GM23338 (cell line): ENCODE measurements around the gene STAT4. TPM values are rescaled to one million over a fixed set of nuclear protein-coding genes. Genes with fewer than 3 reads are reported as not detected.

ENCODE experiments used
- ATAC-seq: fragments of 200-7000 bp; cut with Tn5 transposase; 3 replicates; pipeline ENCODE4 v1.9.1; 2020
- DNase-seq: peaks from one replicate; pipeline ENCODE4 v3.0.0-alpha.2; 2015; ENCODE audit warnings: low spot score
- H2AFZ ChIP-seq: fragments of 200-600 bp; sonication (generic); 2 replicates; pipeline ENCODE4 v1.8.0; 2016; ENCODE audit warnings: antibody characterized with exemption, mild to moderate bottlenecking, moderate library complexity
- H3F3A ChIP-seq: fragments of 200-600 bp; sonication (generic); replicated peaks from 2 replicates; pipeline ENCODE4 v1.8.0; 2017; ENCODE audit warnings: antibody characterized with exemption, mixed run types, low read depth
- H3K27ac ChIP-seq: fragments of 200-600 bp; sonication (generic); 2 replicates; pipeline ENCODE4 v1.6.1; 2016; ENCODE audit warnings: low read depth
- H3K27me3 ChIP-seq: fragments of 200-600 bp; sonication (generic); 2 replicates; pipeline ENCODE4 v1.8.0; 2016; ENCODE audit warnings: mild to moderate bottlenecking, mixed run types, moderate library complexity; ENCODE audit not compliant: insufficient read depth
- H3K36me3 ChIP-seq: fragments of 200-600 bp; sonication (generic); 2 replicates; pipeline ENCODE4 v1.8.0; 2016; ENCODE audit warnings: mild to moderate bottlenecking; ENCODE audit not compliant: insufficient read depth
- H3K4me1 ChIP-seq: fragments of 200-600 bp; sonication (generic); 2 replicates; pipeline ENCODE4 v1.8.0; 2016; ENCODE audit warnings: mild to moderate bottlenecking, moderate library complexity; ENCODE audit not compliant: insufficient read depth
- H3K4me2 ChIP-seq: fragments of 200-600 bp; sonication (generic); 2 replicates; pipeline ENCODE4 v1.7.1; 2017; ENCODE audit warnings: mixed run types
- H3K4me3 ChIP-seq: fragments of 200-600 bp; sonication (generic); 2 replicates; pipeline ENCODE4 v1.6.1; 2016; ENCODE audit warnings: mixed run types
- H3K79me2 ChIP-seq: fragments of 200-600 bp; sonication (generic); replicated peaks from 2 replicates; pipeline ENCODE4 v1.8.0; 2017; ENCODE audit warnings: mild to moderate bottlenecking; ENCODE audit not compliant: insufficient read depth
- H3K9me2 ChIP-seq: fragments of 200-600 bp; sonication (generic); 2 replicates; pipeline ENCODE4 v1.8.0; 2017; ENCODE audit not compliant: insufficient read depth
- H4K20me1 ChIP-seq: fragments of 200-600 bp; sonication (generic); replicated peaks from 2 replicates; pipeline ENCODE4 v1.8.0; 2017; ENCODE audit warnings: mild to moderate bottlenecking; ENCODE audit not compliant: insufficient read depth
- H3K27ac Mint-ChIP-seq: 2 replicates; pipeline ENCODE4 v1.8.0; 2020; ENCODE audit warnings: inconsistent platforms, mild to moderate bottlenecking, moderate library complexity, mixed read lengths
- H3K27me3 Mint-ChIP-seq: 3 replicates; pipeline ENCODE4 v1.8.0; 2022; ENCODE audit warnings: low read depth, mild to moderate bottlenecking, moderate library complexity, mixed read lengths, inconsistent platforms; ENCODE audit not compliant: insufficient read depth, poor library complexity
- H3K36me3 Mint-ChIP-seq: 3 replicates; pipeline ENCODE4 v1.8.0; 2021; ENCODE audit warnings: low read depth, mild to moderate bottlenecking, inconsistent platforms, moderate library complexity, mixed read lengths
- H3K4me1 Mint-ChIP-seq: 3 replicates; pipeline ENCODE4 v1.8.0; 2020; ENCODE audit warnings: mild to moderate bottlenecking, inconsistent platforms, mixed read lengths
- H3K4me3 Mint-ChIP-seq: 3 replicates; pipeline ENCODE4 v1.8.0; 2021; ENCODE audit warnings: moderate library complexity, mild to moderate bottlenecking, inconsistent platforms, mixed read lengths
- H3K9me3 Mint-ChIP-seq: 3 replicates; pipeline ENCODE4 v1.8.0; 2020; ENCODE audit warnings: moderate library complexity, mild to moderate bottlenecking, inconsistent platforms, mixed read lengths
- CTCF ChIP-seq, 2 experiments: fragments of 200-600 bp in 1 of 2; sonication (generic) in 1 of 2; conservative IDR thresholded peaks; 2 replicates each; pipeline versions ENCODE4 v1.5.1 to v1.6.1; 2016 to 2017; ENCODE audit warnings: antibody characterized with exemption in 2 of 2, low read depth in 2 of 2, mild to moderate bottlenecking in 2 of 2, moderate library complexity in 1 of 2
- ETS1 ChIP-seq: IDR thresholded peaks from 2 replicates; pipeline ENCODE4 v1.6.1; 2016; ENCODE audit warnings: antibody characterized with exemption
- EZH2 ChIP-seq: fragments of 200-600 bp; sonication (generic); IDR thresholded peaks from one replicate; pipeline ENCODE4 v1.8.0; 2017; ENCODE audit warnings: antibody characterized with exemption, mild to moderate bottlenecking, low read depth; ENCODE audit not compliant: unreplicated experiment
- JUNB ChIP-seq: IDR thresholded peaks from one replicate; pipeline ENCODE4 v1.6.1; 2016; ENCODE audit warnings: antibody characterized with exemption; ENCODE audit not compliant: unreplicated experiment
- NANOG ChIP-seq: IDR thresholded peaks from 2 replicates; pipeline ENCODE4 v1.6.1; 2016; ENCODE audit warnings: antibody characterized with exemption, borderline replicate concordance
- ZNF114 ChIP-seq: fragments of 250-450 bp; sonication (Bioruptor Pico); IDR thresholded peaks from 2 replicates; pipeline ENCODE4 v1.5.0; 2020; ENCODE audit warnings: mild to moderate bottlenecking, moderate library complexity
- ZNF331 ChIP-seq: fragments of 250-450 bp; sonication (Bioruptor Pico); IDR thresholded peaks from 2 replicates; pipeline ENCODE4 v1.5.0; 2020; ENCODE audit warnings: low read depth, mild to moderate bottlenecking, moderate library complexity
- polyA plus RNA-seq: library from polyadenylated mRNA; unstranded; fragments of >200 nt; fragmentation: Nextera tagmentation; extraction: Ambion mirVana; gene quantifications from 2 replicates; pipeline ENCODE4 v1.2.1, GENCODE V29; 2016
- total RNA-seq: library from RNA; depleted of rRNA; stranded (reverse); fragments of >200 nt; shearing (Covaris generic); gene quantifications from 2 replicates; pipeline ENCODE4 v1.2.3, GENCODE V29; 2014
- TF ChIP-seq, protein P1 (sequence below): fragments of 250-450 bp; sonication (Bioruptor Pico); IDR thresholded peaks from 2 replicates; pipeline ENCODE4 v1.5.0; 2020; ENCODE audit warnings: mild to moderate bottlenecking, moderate library complexity

Gene STAT4
- total and polyA plus RNA-seq, 2 experiments from 2014 or later = 0.52 to 0.86 TPM

GRCh38 chr2:191127235-191127634 lies 23.6 kb downstream of the STAT4 start (continued):
- TF ChIP-seq, protein P1, sequence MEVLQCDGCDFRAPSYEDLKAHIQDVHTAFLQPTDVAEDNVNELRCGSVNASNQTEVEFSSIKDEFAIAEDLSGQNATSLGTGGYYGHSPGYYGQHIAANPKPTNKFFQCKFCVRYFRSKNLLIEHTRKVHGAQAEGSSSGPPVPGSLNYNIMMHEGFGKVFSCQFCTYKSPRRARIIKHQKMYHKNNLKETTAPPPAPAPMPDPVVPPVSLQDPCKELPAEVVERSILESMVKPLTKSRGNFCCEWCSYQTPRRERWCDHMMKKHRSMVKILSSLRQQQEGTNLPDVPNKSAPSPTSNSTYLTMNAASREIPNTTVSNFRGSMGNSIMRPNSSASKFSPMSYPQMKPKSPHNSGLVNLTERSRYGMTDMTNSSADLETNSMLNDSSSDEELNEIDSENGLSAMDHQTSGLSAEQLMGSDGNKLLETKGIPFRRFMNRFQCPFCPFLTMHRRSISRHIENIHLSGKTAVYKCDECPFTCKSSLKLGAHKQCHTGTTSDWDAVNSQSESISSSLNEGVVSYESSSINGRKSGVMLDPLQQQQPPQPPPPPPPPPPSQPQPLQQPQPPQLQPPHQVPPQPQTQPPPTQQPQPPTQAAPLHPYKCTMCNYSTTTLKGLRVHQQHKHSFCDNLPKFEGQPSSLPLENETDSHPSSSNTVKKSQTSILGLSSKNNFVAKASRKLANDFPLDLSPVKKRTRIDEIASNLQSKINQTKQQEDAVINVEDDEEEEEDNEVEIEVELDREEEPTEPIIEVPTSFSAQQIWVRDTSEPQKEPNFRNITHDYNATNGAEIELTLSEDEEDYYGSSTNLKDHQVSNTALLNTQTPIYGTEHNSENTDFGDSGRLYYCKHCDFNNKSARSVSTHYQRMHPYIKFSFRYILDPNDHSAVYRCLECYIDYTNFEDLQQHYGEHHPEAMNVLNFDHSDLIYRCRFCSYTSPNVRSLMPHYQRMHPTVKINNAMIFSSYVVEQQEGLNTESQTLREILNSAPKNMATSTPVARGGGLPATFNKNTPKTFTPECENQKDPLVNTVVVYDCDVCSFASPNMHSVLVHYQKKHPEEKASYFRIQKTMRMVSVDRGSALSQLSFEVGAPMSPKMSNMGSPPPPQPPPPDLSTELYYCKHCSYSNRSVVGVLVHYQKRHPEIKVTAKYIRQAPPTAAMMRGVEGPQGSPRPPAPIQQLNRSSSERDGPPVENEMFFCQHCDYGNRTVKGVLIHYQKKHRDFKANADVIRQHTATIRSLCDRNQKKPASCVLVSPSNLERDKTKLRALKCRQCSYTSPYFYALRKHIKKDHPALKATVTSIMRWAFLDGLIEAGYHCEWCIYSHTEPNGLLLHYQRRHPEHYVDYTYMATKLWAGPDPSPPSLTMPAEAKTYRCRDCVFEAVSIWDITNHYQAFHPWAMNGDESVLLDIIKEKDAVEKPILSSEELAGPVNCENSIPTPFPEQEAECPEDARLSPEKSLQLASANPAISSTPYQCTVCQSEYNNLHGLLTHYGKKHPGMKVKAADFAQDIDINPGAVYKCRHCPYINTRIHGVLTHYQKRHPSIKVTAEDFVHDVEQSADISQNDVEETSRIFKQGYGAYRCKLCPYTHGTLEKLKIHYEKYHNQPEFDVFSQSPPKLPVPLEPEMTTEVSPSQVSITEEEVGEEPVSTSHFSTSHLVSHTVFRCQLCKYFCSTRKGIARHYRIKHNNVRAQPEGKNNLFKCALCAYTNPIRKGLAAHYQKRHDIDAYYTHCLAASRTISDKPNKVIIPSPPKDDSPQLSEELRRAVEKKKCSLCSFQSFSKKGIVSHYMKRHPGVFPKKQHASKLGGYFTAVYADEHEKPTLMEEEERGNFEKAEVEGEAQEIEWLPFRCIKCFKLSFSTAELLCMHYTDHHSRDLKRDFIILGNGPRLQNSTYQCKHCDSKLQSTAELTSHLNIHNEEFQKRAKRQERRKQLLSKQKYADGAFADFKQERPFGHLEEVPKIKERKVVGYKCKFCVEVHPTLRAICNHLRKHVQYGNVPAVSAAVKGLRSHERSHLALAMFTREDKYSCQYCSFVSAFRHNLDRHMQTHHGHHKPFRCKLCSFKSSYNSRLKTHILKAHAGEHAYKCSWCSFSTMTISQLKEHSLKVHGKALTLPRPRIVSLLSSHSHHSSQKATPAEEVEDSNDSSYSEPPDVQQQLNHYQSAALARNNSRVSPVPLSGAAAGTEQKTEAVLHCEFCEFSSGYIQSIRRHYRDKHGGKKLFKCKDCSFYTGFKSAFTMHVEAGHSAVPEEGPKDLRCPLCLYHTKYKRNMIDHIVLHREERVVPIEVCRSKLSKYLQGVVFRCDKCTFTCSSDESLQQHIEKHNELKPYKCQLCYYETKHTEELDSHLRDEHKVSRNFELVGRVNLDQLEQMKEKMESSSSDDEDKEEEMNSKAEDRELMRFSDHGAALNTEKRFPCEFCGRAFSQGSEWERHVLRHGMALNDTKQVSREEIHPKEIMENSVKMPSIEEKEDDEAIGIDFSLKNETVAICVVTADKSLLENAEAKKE (CRISPR knock-in tag) = no peak
- no peak for TF ChIP-seq ETS1
- no peak for TF ChIP-seq ZNF331 (CRISPR knock-in tag)
- no peak for TF ChIP-seq JUNB
- TF ChIP-seq CTCF (conservative IDR thresholded peaks at IDR 0.05; ENCODE audit: low read depth in 2 of 2) = no peak

- Mint-ChIP-seq H3K9me3 (no peaks in the 10 kb centered on the region), H3K4me3 (no peak overlapping the region), H3K27ac (no peak overlapping the region), H3K4me1 (no peaks in the 10 kb centered on the region), H3K36me3 (no peaks in the 10 kb centered on the region), H3K27me3 (no peaks in the 10 kb centered on the region)
- Histone ChIP-seq H3F3A (no peaks in the 10 kb centered on the region), H3K27ac (no peak overlapping the region), H3K4me1 (no peaks in the 10 kb centered on the region), H3K9me2 (no peaks in the 10 kb centered on the region), H3K36me3 (no peaks in the 10 kb centered on the region), H3K27me3 (no peaks in the 10 kb centered on the region), H3K4me3 (no peak overlapping the region), H3K4me2 (no peak overlapping the region), H3K79me2 (no peaks in the 10 kb centered on the region), H4K20me1 (no peaks in the 10 kb centered on the region), H2AFZ (no peak overlapping the region)
- DNase-seq (no peak), ATAC-seq (no peak)
- no peak for TF ChIP-seq ZNF114 (CRISPR knock-in tag)
- TF ChIP-seq NANOG = no peak
- TF ChIP-seq CTCF (conservative IDR thresholded peaks at IDR 0.05; ENCODE audit: low read depth in 2 of 2) = no peak
- TF ChIP-seq EZH2 = no peak
Observed at GRCh38 chr2:191126386-191127085, 24.3 kb downstream of the STAT4 start.
